ENCODE data around the gene KIF5C.
A peak's percentile ranks its signal among the peaks of the same experiment; 100 is the strongest.

The KIF5C gene

GRCh38 chr2:148930046-148930775 lies 55.2 kb downstream of the KIF5C start:
- no peak overlapping the region for H3K23ac ChIP-seq (ENCODE audit: low read depth, low read length, poor library complexity)
- H3K18ac ChIP-seq (ENCODE audit: low read length) = no peak overlapping the region
- no peak overlapping the region for H2AFZ ChIP-seq (ENCODE audit: low read length)
- H3K36me3 ChIP-seq (replicated peaks in 1 of 2; ENCODE audit: control insufficient read depth in 2 of 2, insufficient read depth in 2 of 2, low read length in 2 of 2) = peaks cover 26 to 85% of the 10 kb centered on the region in 2 donors
- H3K27ac ChIP-seq (replicated peaks; ENCODE audit: low read length) = no peak overlapping the region
- no peak overlapping the region for H2AK5ac ChIP-seq (ENCODE audit: low read depth, low read length)
- no peak overlapping the region for H2BK15ac ChIP-seq (ENCODE audit: low read length)
- H3K27me3 ChIP-seq (ENCODE audit: control insufficient read depth in 3 of 3, insufficient read depth in 3 of 3, low read depth in 1 of 3, low read length in 3 of 3) = peaks cover 0 to 2% (median 0%) of the 10 kb centered on the region in 3 experiments
- no peak overlapping the region for H3K14ac ChIP-seq (ENCODE audit: low read length)
- no peak overlapping the region for H3K4me3 ChIP-seq (ENCODE audit: low read length in 2 of 2)
- H3K4me1 ChIP-seq (ENCODE audit: control insufficient read depth in 2 of 2, insufficient read depth in 1 of 2, low read depth in 1 of 2, low read length in 2 of 2) = peaks cover 18 to 33% of the 10 kb centered on the region in 2 donors
- H3K9ac ChIP-seq (ENCODE audit: low read depth, low read length, poor library complexity) = no peak overlapping the region
- no peak overlapping the region for H3K4me2 ChIP-seq (ENCODE audit: insufficient read depth, low read length, poor library complexity, severe bottlenecking)
- H2BK120ac ChIP-seq (ENCODE audit: low read depth, low read length) = no peak overlapping the region
- peaks cover 0 to 10% of the 10 kb centered on the region in 2 donors for H3K9me3 ChIP-seq (replicated peaks in 1 of 2; ENCODE audit: control insufficient read depth in 2 of 2, insufficient read depth in 1 of 2, low read depth in 1 of 2, low read length in 2 of 2)
- no peak overlapping the region for H2BK12ac ChIP-seq (ENCODE audit: low read length)
- no peak for DNase-seq (ENCODE audit: low spot score)
- whole genome bisulfite sequencing, 2 donors (ENCODE audit: extremely low coverage in 2 of 2, insufficient read length in 2 of 2, insufficient replicate concordance in 1 of 2) = no CpG with 5 or more reads among the region's 9 CpGs
- H2BK5ac ChIP-seq (ENCODE audit: low read length) = no peak overlapping the region
- no peak overlapping the region for H3K4ac ChIP-seq (ENCODE audit: low read length)
- H3K79me1 ChIP-seq (ENCODE audit: low read depth, low read length) = peaks cover 13% of the 10 kb centered on the region
- no peak overlapping the region for H4K8ac ChIP-seq (ENCODE audit: low read depth, low read length)
- H4K91ac ChIP-seq (ENCODE audit: low read depth, low read length, poor library complexity) = no peak overlapping the region

GRCh38 chr2:148932536-148932935 lies 57.5 kb downstream of the KIF5C start:
- Histone ChIP-seq H3K27ac (replicated peaks; ENCODE audit: low read length) (peak overlapping the region; percentile 28), H3K4me1 (ENCODE audit: control insufficient read depth in 2 of 2, insufficient read depth in 1 of 2, low read depth in 1 of 2, low read length in 2 of 2) (peaks cover 13 to 31% of the 10 kb centered on the region in 2 donors), H3K36me3 (replicated peaks in 1 of 2; ENCODE audit: control insufficient read depth in 2 of 2, insufficient read depth in 2 of 2, low read length in 2 of 2) (peaks cover 22 to 88% of the 10 kb centered on the region in 2 donors), H4K91ac (ENCODE audit: low read depth, low read length, poor library complexity) (no peak overlapping the region), H3K14ac (ENCODE audit: low read length) (no peak overlapping the region), H3K4ac (ENCODE audit: low read length) (no peak overlapping the region), H2AFZ (ENCODE audit: low read length) (no peak overlapping the region), H3K23ac (ENCODE audit: low read depth, low read length, poor library complexity) (no peak overlapping the region), H2BK5ac (ENCODE audit: low read length) (no peak overlapping the region), H2BK120ac (ENCODE audit: low read depth, low read length) (no peak overlapping the region), H3K9me3 (replicated peaks in 1 of 2; ENCODE audit: control insufficient read depth in 2 of 2, insufficient read depth in 1 of 2, low read depth in 1 of 2, low read length in 2 of 2) (peaks cover 0 to 10% of the 10 kb centered on the region in 2 donors), H2BK15ac (ENCODE audit: low read length) (no peak overlapping the region), H3K18ac (ENCODE audit: low read length) (no peak overlapping the region), H2AK5ac (ENCODE audit: low read depth, low read length) (no peak overlapping the region), H2BK12ac (ENCODE audit: low read length) (no peak overlapping the region), H3K4me3 (ENCODE audit: low read length in 2 of 2) (no peak overlapping the region), H3K4me2 (ENCODE audit: insufficient read depth, low read length, poor library complexity, severe bottlenecking) (no peak overlapping the region), H3K27me3 (ENCODE audit: control insufficient read depth in 3 of 3, insufficient read depth in 3 of 3, low read depth in 1 of 3, low read length in 3 of 3) (peaks cover 0 to 2% (median 0%) of the 10 kb centered on the region in 3 experiments), H3K9ac (ENCODE audit: low read depth, low read length, poor library complexity) (no peak overlapping the region), H3K79me1 (ENCODE audit: low read depth, low read length) (peaks cover 13% of the 10 kb centered on the region), H4K8ac (ENCODE audit: low read depth, low read length) (no peak overlapping the region)
- no peak for DNase-seq (ENCODE audit: low spot score)
- WGBS, 2 donors (ENCODE audit: extremely low coverage in 2 of 2, insufficient read length in 2 of 2, insufficient replicate concordance in 1 of 2) = no CpG with 5 or more reads among the region's 7 CpGs

GRCh38 chr2:148933456-148933855 lies 58.4 kb downstream of the KIF5C start:
- Histone ChIP-seq H3K27ac (replicated peaks; ENCODE audit: low read length) (peak overlapping the region; percentile 24), H3K27me3 (ENCODE audit: control insufficient read depth in 3 of 3, insufficient read depth in 3 of 3, low read depth in 1 of 3, low read length in 3 of 3) (peaks cover 0 to 2% (median 0%) of the 10 kb centered on the region in 3 experiments), H2AK5ac (ENCODE audit: low read depth, low read length) (peak overlapping the region; percentile 2), H3K18ac (ENCODE audit: low read length) (peak overlapping the region; percentile 33), H3K4me3 (ENCODE audit: low read length in 2 of 2) (peak overlapping the region in 1 of 2 donors; percentile 23), H3K4me2 (ENCODE audit: insufficient read depth, low read length, poor library complexity, severe bottlenecking) (no peak overlapping the region), H2BK5ac (ENCODE audit: low read length) (no peak overlapping the region), H4K8ac (ENCODE audit: low read depth, low read length) (no peak overlapping the region), H4K91ac (ENCODE audit: low read depth, low read length, poor library complexity) (peak overlapping the region; percentile 38), H3K36me3 (replicated peaks in 1 of 2; ENCODE audit: control insufficient read depth in 2 of 2, insufficient read depth in 2 of 2, low read length in 2 of 2) (peaks cover 22 to 93% of the 10 kb centered on the region in 2 donors), H2BK15ac (ENCODE audit: low read length) (no peak overlapping the region), H3K79me1 (ENCODE audit: low read depth, low read length) (peaks cover 13% of the 10 kb centered on the region), H3K23ac (ENCODE audit: low read depth, low read length, poor library complexity) (peak overlapping the region; percentile 44), H3K4ac (ENCODE audit: low read length) (peak overlapping the region; percentile 19), H3K9ac (ENCODE audit: low read depth, low read length, poor library complexity) (peak overlapping the region; percentile 70), H2BK12ac (ENCODE audit: low read length) (no peak overlapping the region), H3K4me1 (ENCODE audit: control insufficient read depth in 2 of 2, insufficient read depth in 1 of 2, low read depth in 1 of 2, low read length in 2 of 2) (peaks cover 10 to 25% of the 10 kb centered on the region in 2 donors), H2BK120ac (ENCODE audit: low read depth, low read length) (no peak overlapping the region), H2AFZ (ENCODE audit: low read length) (no peak overlapping the region), H3K9me3 (replicated peaks in 1 of 2; ENCODE audit: control insufficient read depth in 2 of 2, insufficient read depth in 1 of 2, low read depth in 1 of 2, low read length in 2 of 2) (peaks cover 0 to 10% of the 10 kb centered on the region in 2 donors), H3K14ac (ENCODE audit: low read length) (peak overlapping the region; percentile 2)
- WGBS, 2 donors (ENCODE audit: extremely low coverage in 2 of 2, insufficient read length in 2 of 2, insufficient replicate concordance in 1 of 2) = 100% methylated on average over 1 to 5 of the region's 7 CpGs
- DNase-seq (ENCODE audit: low spot score) = no peak

DNA sequence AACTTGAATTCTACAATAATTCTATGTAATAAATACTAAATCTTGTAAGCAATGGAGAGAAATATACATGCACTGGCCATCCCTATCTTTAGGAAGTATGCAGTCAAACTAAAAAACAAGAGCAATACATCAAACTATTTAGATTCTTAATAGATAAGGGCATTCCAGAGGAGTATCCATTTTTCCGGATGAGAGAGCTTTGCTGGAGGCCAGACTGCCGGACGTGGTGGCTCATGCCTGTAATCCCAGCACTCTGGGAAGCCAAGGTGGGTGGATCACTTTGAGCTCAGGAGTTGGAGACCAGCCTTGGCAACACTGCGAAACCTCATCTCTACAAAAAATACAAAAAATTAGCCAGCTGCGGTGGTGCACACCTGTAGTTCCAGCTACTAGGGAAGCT lies 60.8 kb downstream of the KIF5C start:
- H2AK5ac ChIP-seq (ENCODE audit: low read depth, low read length) = no peak overlapping the region
- peaks cover 0 to 10% of the 10 kb centered on the region in 2 donors for H3K9me3 ChIP-seq (replicated peaks in 1 of 2; ENCODE audit: control insufficient read depth in 2 of 2, insufficient read depth in 1 of 2, low read depth in 1 of 2, low read length in 2 of 2)
- H2BK5ac ChIP-seq (ENCODE audit: low read length) = no peak overlapping the region
- no peak overlapping the region for H3K23ac ChIP-seq (ENCODE audit: low read depth, low read length, poor library complexity)
- peaks cover 13% of the 10 kb centered on the region for H3K79me1 ChIP-seq (ENCODE audit: low read depth, low read length)
- no peak overlapping the region for H4K91ac ChIP-seq (ENCODE audit: low read depth, low read length, poor library complexity)
- H3K4me3 ChIP-seq (ENCODE audit: low read length in 2 of 2) = no peak overlapping the region
- no peak overlapping the region for H4K8ac ChIP-seq (ENCODE audit: low read depth, low read length)
- H3K18ac ChIP-seq (ENCODE audit: low read length) = no peak overlapping the region
- H3K27ac ChIP-seq (replicated peaks; ENCODE audit: low read length) = no peak overlapping the region
- no peak overlapping the region for H3K14ac ChIP-seq (ENCODE audit: low read length)
- no peak overlapping the region for H2BK12ac ChIP-seq (ENCODE audit: low read length)
- peaks cover 0 to 2% (median 0%) of the 10 kb centered on the region in 3 experiments for H3K27me3 ChIP-seq (ENCODE audit: control insufficient read depth in 3 of 3, insufficient read depth in 3 of 3, low read depth in 1 of 3, low read length in 3 of 3)
- H3K4ac ChIP-seq (ENCODE audit: low read length) = no peak overlapping the region
- no peak overlapping the region for H2BK15ac ChIP-seq (ENCODE audit: low read length)
- no peak for DNase-seq (ENCODE audit: low spot score)
- no peak overlapping the region for H3K9ac ChIP-seq (ENCODE audit: low read depth, low read length, poor library complexity)
- H2BK120ac ChIP-seq (ENCODE audit: low read depth, low read length) = no peak overlapping the region
- peaks cover 6 to 20% of the 10 kb centered on the region in 2 donors for H3K4me1 ChIP-seq (ENCODE audit: control insufficient read depth in 2 of 2, insufficient read depth in 1 of 2, low read depth in 1 of 2, low read length in 2 of 2)
- no peak overlapping the region for H3K4me2 ChIP-seq (ENCODE audit: insufficient read depth, low read length, poor library complexity, severe bottlenecking)
- H3K36me3 ChIP-seq (replicated peaks in 1 of 2; ENCODE audit: control insufficient read depth in 2 of 2, insufficient read depth in 2 of 2, low read length in 2 of 2) = peaks cover 21 to 88% of the 10 kb centered on the region in 2 donors
- H2AFZ ChIP-seq (ENCODE audit: low read length) = no peak overlapping the region
- WGBS, 2 donors (ENCODE audit: extremely low coverage in 2 of 2, insufficient read length in 2 of 2, insufficient replicate concordance in 1 of 2) = no CpG with 5 or more reads among the region's 5 CpGs
